GM12878 (cell line): ENCODE results near the gene COL15A1. TPM values are rescaled to one million over a fixed set of nuclear protein-coding genes. Genes with fewer than 3 reads are reported as not detected.

ENCODE experiments used
- ATAC-seq: fragments of 200-7000 bp; cut with Tn5 transposase; 3 replicates; pipeline ENCODE4 v1.9.1; 2020; ENCODE audit warnings: mild to moderate bottlenecking, moderate library complexity
- BruUV-seq: library from RNA; stranded (reverse); fragments of 400-500 nt; replicated peaks from 2 replicates; lab custom pipeline; 2021; lab: Mats Ljungman, UMichigan
- CTCF ChIA-PET: fragments of 300-600 bp; sonication (Branson Sonifier 250); formaldehyde crosslinking; extraction: SDS; loops from one replicate; lab custom pipeline; 2021; ENCODE audit warnings: inconsistent platforms; lab: Yijun Ruan, JAX
- POLR2A ChIA-PET: fragments of 350-600 bp; formaldehyde crosslinking; extraction: SDS; loops from one replicate; lab custom pipeline; 2021; ENCODE audit warnings: inconsistent platforms; lab: Charles Lee
- RAD21 ChIA-PET: fragments of 300-600 bp; sonication (Branson Sonifier 250); formaldehyde crosslinking; loops from one replicate; lab custom pipeline; 2023; ENCODE audit warnings: antibody characterized with exemption; ENCODE audit not compliant: unreplicated experiment; lab: Charles Lee
- SMC1A ChIA-PET: fragments of 300-600 bp; sonication (Branson Sonifier 250); formaldehyde crosslinking; loops from one replicate; lab custom pipeline; 2023; ENCODE audit not compliant: unreplicated experiment, uncharacterized antibody; lab: Charles Lee
- DNase-seq: peaks from one replicate; pipeline ENCODE4 v3.0.0-alpha.2; 2011; ENCODE audit warnings: low read depth, low spot score
- FAIRE-seq: peaks from 3 replicates; lab custom pipeline; 2011; peaks lifted over from hg19 to GRCh38; lab: Jason Lieb, UNC
- H2AFZ ChIP-seq: 2 replicates; pipeline ENCODE4 v1.6.0; 2011; ENCODE audit warnings: low read depth, low read length, control low read depth; ENCODE audit not compliant: control insufficient read depth
- H3K27ac ChIP-seq: 2 replicates; pipeline ENCODE4 v1.5.1; 2011; ENCODE audit warnings: control low read depth; ENCODE audit not compliant: control insufficient read depth, insufficient read depth
- H3K27me3 ChIP-seq, 2 experiments: replicated peaks in 1 of 2; 2 replicates each; pipeline versions ENCODE4 v1.6.0 to v1.6.1; 2011; ENCODE audit warnings: low read length in 1 of 2; ENCODE audit not compliant: control insufficient read depth in 2 of 2, insufficient read depth in 2 of 2
- H3K36me3 ChIP-seq, 2 experiments: 2 replicates each; pipeline ENCODE4 v1.5.1; 2011; ENCODE audit warnings: low read length in 1 of 2; ENCODE audit not compliant: control insufficient read depth in 2 of 2, insufficient read depth in 2 of 2
- H3K4me1 ChIP-seq: 2 replicates; pipeline ENCODE4 v1.6.1; 2011; ENCODE audit warnings: mild to moderate bottlenecking, low read length, moderate library complexity, mixed read lengths; ENCODE audit not compliant: control insufficient read depth, insufficient read depth
- H3K4me2 ChIP-seq: 2 replicates; pipeline ENCODE4 v1.6.0; 2011; ENCODE audit warnings: control low read depth; ENCODE audit not compliant: control insufficient read depth, insufficient read depth
- H3K4me3 ChIP-seq: fragments of 200-600 bp; sonication (generic); 2 replicates; pipeline ENCODE4 v1.5.1; 2016
- H3K79me2 ChIP-seq: 2 replicates; pipeline ENCODE4 v1.6.0; 2011; ENCODE audit warnings: low read length; ENCODE audit not compliant: control insufficient read depth, insufficient read depth
- H3K9ac ChIP-seq: 2 replicates; pipeline ENCODE4 v1.8.0; 2011; ENCODE audit warnings: low read length, control low read depth, mixed read lengths; ENCODE audit not compliant: control insufficient read depth, insufficient read depth
- H3K9me3 ChIP-seq: replicated peaks from 3 replicates; pipeline ENCODE4 v1.5.1; 2011; ENCODE audit warnings: mild to moderate bottlenecking, low read length; ENCODE audit not compliant: control insufficient read depth, insufficient read depth
- H4K20me1 ChIP-seq: 2 replicates; pipeline ENCODE4 v1.6.0; 2011; ENCODE audit not compliant: control insufficient read depth, insufficient read depth
- HDAC2 ChIP-seq: fragments of 200-600 bp; sonication (generic); IDR thresholded peaks from 2 replicates; pipeline ENCODE4 v1.6.1; 2017
- NFYA ChIP-seq: IDR thresholded peaks from 2 replicates; pipeline ENCODE4 v1.6.1; 2011; ENCODE audit warnings: low read depth, mild to moderate bottlenecking, low read length, improper control_type of control experiment, borderline replicate concordance
- NFYB ChIP-seq: IDR thresholded peaks from 2 replicates; pipeline ENCODE4 v1.6.1; 2011; ENCODE audit warnings: low read depth, mild to moderate bottlenecking, low read length, improper control_type of control experiment, moderate library complexity; ENCODE audit not compliant: insufficient read depth
- SPI1 ChIP-seq: IDR thresholded peaks from 2 replicates; pipeline ENCODE4 v1.6.1; 2011; ENCODE audit warnings: low read depth, mild to moderate bottlenecking, low read length, moderate library complexity, borderline replicate concordance; ENCODE audit not compliant: insufficient read depth
- SREBF1 ChIP-seq: IDR thresholded peaks from 2 replicates; pipeline ENCODE4 v1.6.1; 2012; ENCODE audit warnings: mild to moderate bottlenecking, low read length
- WGBS: methylation state at CpG from one replicate; pipeline ENCODE4 v1.1.6; 2016; ENCODE audit warnings: low lambda C conversion rate; ENCODE audit not compliant: insufficient replicate concordance, insufficient coverage; ENCODE audit errors: missing lambda C conversion rate; 5-methylcytosine and 5-hydroxymethylcytosine counted together
- in situ Hi-C: fragments of 300-500 bp; cut with MboI; formaldehyde crosslinking; loops from 9 replicates; pipeline ENCODE4 v1.14.3; 2018; ENCODE audit warnings: mixed read lengths
- intact Hi-C: fragments of 100-400 bp; cut with micrococcal nuclease; formaldehyde crosslinking; loops from one replicate; pipeline ENCODE4 v1.14.2; 2022; ENCODE audit not compliant: unreplicated experiment
- polyA plus RNA-seq, 11 experiments: library from polyadenylated mRNA; depleted of rRNA in 4 of 11; unstranded in 6 of 11; stranded (reverse) in 5 of 11; fragments of >200 nt; fragmentation: Nextera tagmentation in 4 of 11; fragmentation: Illumina TruSeq in 1 of 11; extraction: Ambion mirVana in 4 of 11; extraction: Trizol in 1 of 11; gene quantifications; 1 replicate in 1 of 11; 2 replicates in 10 of 11; pipeline versions ENCODE4 v1.2.1 to v1.2.3, GENCODE V29; 2011 to 2016; ENCODE audit warnings: inconsistent platforms in 2 of 11, missing spikeins in 2 of 11, low read depth in 1 of 11
- total RNA-seq, 4 experiments: library from RNA; depleted of rRNA in 3 of 4; stranded (reverse); fragments of >200 nt in 3 of 4; fragmentation: Illumina TruSeq in 1 of 4; extraction: Trizol in 1 of 4; gene quantifications; 2 replicates each; pipeline versions ENCODE4 v1.2.1 to v1.2.3, GENCODE V29; 2013 to 2021

The COL15A1 gene
- total and polyA plus RNA-seq, 10 of the 15 experiments (the other 5 are each of a cell fraction or from before 2014, with no cell fraction given) = 0.01 to 0.28 (median 0.06) TPM; not detected in 2

GRCh38 chr9:98921732-98922131 lies 22.0 kb upstream of the COL15A1 start:
- no peak for DNase-seq
- H4K20me1 ChIP-seq = no peaks in the 10 kb centered on the region
- H3K27ac ChIP-seq = no peak overlapping the region
- H3K27me3 ChIP-seq = no peaks in the 10 kb centered on the region; a peak in 1 of 4 replicates
- no TSS peak for BruUV-seq
- intact Hi-C loops = no loop called here
- TF ChIP-seq HDAC2 (no peak), NFYB (no peak), SREBF1 (no peak)
- TF ChIP-seq, all 136 proteins: peak for 0
- RAD21 ChIA-PET = no interaction called here
- Histone ChIP-seq H3K9me3 (no peaks in the 10 kb centered on the region), H3K79me2 (no peaks in the 10 kb centered on the region), H3K4me2 (no peak overlapping the region), H3K9ac (no peak overlapping the region), H3K36me3 (no peaks in the 10 kb centered on the region), H3K4me3 (no peak overlapping the region), H2AFZ (no peak overlapping the region), H3K4me1 (no peaks in the 10 kb centered on the region)
- ATAC-seq (no peak), FAIRE-seq (no peak)
- in situ Hi-C loops = no loop called here
- CTCF ChIA-PET = no interaction called here
- POLR2A ChIA-PET = interaction anchor here (0.6 to 0.7 kb wide), 2 partner anchors 60 to 115 kb away, joined by 4 read pairs; no protein-coding TSS in a partner anchor
- SMC1A ChIA-PET = no interaction called here
- WGBS = 10% methylated on average over 1 of the region's 1 CpG

GRCh38 chr9:98922721-98923435 lies 20.8 kb upstream of the COL15A1 start:
- intact Hi-C loops = no loop called here
- SMC1A ChIA-PET = no interaction called here
- BruUV-seq = no TSS peak
- POLR2A ChIA-PET = no interaction called here
- H3K36me3 ChIP-seq = no peaks in the 10 kb centered on the region
- H3K79me2 ChIP-seq = no peaks in the 10 kb centered on the region
- no peak overlapping the region for H3K9ac ChIP-seq
- CTCF ChIA-PET = interaction anchor here (1.3 kb wide), 1 partner anchor 29 kb away, joined by 3 read pairs; no protein-coding TSS in a partner anchor
- no peak overlapping the region for H2AFZ ChIP-seq
- no peaks in the 10 kb centered on the region; a peak in 1 of 4 replicates for H3K27me3 ChIP-seq
- RAD21 ChIA-PET = no interaction called here
- peak; percentile 61 for ATAC-seq
- no peaks in the 10 kb centered on the region for H3K4me1 ChIP-seq
- in situ Hi-C loops = no loop called here
- H3K4me3 ChIP-seq = no peak overlapping the region
- no peak for FAIRE-seq
- WGBS = 0% methylated on average over 4 of the region's 4 CpGs
- no peak overlapping the region for H3K27ac ChIP-seq
- TF ChIP-seq SPI1 = 0 out of 2 replicates have a peak, but pooled peaks have one; percentile 8
- TF ChIP-seq NFYA = no peak
- no peak for DNase-seq
- no peaks in the 10 kb centered on the region for H3K9me3 ChIP-seq
- H3K4me2 ChIP-seq = no peak overlapping the region; the same call in 1 of the 2 replicates
- H4K20me1 ChIP-seq = no peaks in the 10 kb centered on the region
